Neuronal stem cell (in vitro differentiated cells): ENCODE results near the gene KHSRP.

ENCODE experiments used
- DNase-seq: peaks from one replicate; pipeline ENCODE4 v3.0.0-alpha.2; 2013; ENCODE audit warnings: low spot score
- H2AFZ ChIP-seq: one replicate; pipeline ENCODE4 v1.6.1; 2013; ENCODE audit warnings: mild to moderate bottlenecking, low read length, inconsistent platforms
- H2AK5ac ChIP-seq: 2 replicates; pipeline ENCODE4 v1.6.1; 2013; ENCODE audit warnings: low read depth, mild to moderate bottlenecking, inconsistent platforms, low read length, moderate library complexity, mixed read lengths
- H2BK120ac ChIP-seq: 2 replicates; pipeline ENCODE4 v1.6.1; 2013; ENCODE audit warnings: low read depth, mild to moderate bottlenecking, inconsistent platforms, low read length, moderate library complexity, mixed read lengths
- H2BK12ac ChIP-seq: one replicate; pipeline ENCODE4 v1.6.1; 2013; ENCODE audit warnings: low read length, inconsistent platforms
- H2BK15ac ChIP-seq: 2 replicates; pipeline ENCODE4 v1.6.1; 2013; ENCODE audit warnings: mild to moderate bottlenecking, low read length, inconsistent platforms, mixed read lengths
- H2BK5ac ChIP-seq: one replicate; pipeline ENCODE4 v1.6.1; 2013; ENCODE audit warnings: inconsistent platforms, mild to moderate bottlenecking, low read length, moderate library complexity
- H3K14ac ChIP-seq: one replicate; pipeline ENCODE4 v1.6.1; 2013; ENCODE audit warnings: low read length, inconsistent platforms
- H3K18ac ChIP-seq: 2 replicates; pipeline ENCODE4 v1.6.1; 2013; ENCODE audit warnings: low read length, inconsistent platforms
- H3K23ac ChIP-seq: 2 replicates; pipeline ENCODE4 v1.6.1; 2013; ENCODE audit warnings: low read depth, mild to moderate bottlenecking, mixed read lengths, low read length, inconsistent platforms; ENCODE audit not compliant: poor library complexity
- H3K27ac ChIP-seq: replicated peaks from 3 replicates; pipeline ENCODE4 v1.5.1; 2013; ENCODE audit warnings: low read length, inconsistent platforms
- H3K27me3 ChIP-seq, 3 experiments: 2 replicates each; pipeline ENCODE4 v1.6.1; 2013; ENCODE audit warnings: low read length in 3 of 3, mild to moderate bottlenecking in 2 of 3, inconsistent platforms in 1 of 3, low read depth in 1 of 3, mixed read lengths in 1 of 3, moderate library complexity in 1 of 3; ENCODE audit not compliant: control insufficient read depth in 3 of 3, insufficient read depth in 3 of 3
- H3K36me3 ChIP-seq, 2 donors: replicated peaks in 1 of 2; 2 replicates each; pipeline ENCODE4 v1.6.1; 2013; ENCODE audit warnings: low read length in 2 of 2; ENCODE audit not compliant: control insufficient read depth in 2 of 2, insufficient read depth in 2 of 2
- H3K4ac ChIP-seq: 2 replicates; pipeline ENCODE4 v1.6.1; 2013; ENCODE audit warnings: inconsistent platforms, mild to moderate bottlenecking, low read length, moderate library complexity
- H3K4me1 ChIP-seq, 2 donors: 1 replicate in 1 of 2; 2 replicates in 1 of 2; pipeline ENCODE4 v1.6.1; 2013; ENCODE audit warnings: low read length in 2 of 2, low read depth in 1 of 2; ENCODE audit not compliant: control insufficient read depth in 2 of 2, insufficient read depth in 1 of 2
- H3K4me2 ChIP-seq: one replicate; pipeline ENCODE4 v1.6.1; 2013; ENCODE audit warnings: mild to moderate bottlenecking, low read length, inconsistent platforms; ENCODE audit not compliant: insufficient read depth, poor library complexity, severe bottlenecking
- H3K4me3 ChIP-seq, 2 donors: 2 replicates each; pipeline ENCODE4 v1.5.1; 2013; ENCODE audit warnings: low read length in 2 of 2, mild to moderate bottlenecking in 2 of 2, inconsistent platforms in 1 of 2, moderate library complexity in 1 of 2
- H3K79me1 ChIP-seq: one replicate; pipeline ENCODE4 v1.6.1; 2013; ENCODE audit warnings: low read depth, mild to moderate bottlenecking, inconsistent platforms, low read length, moderate library complexity
- H3K9ac ChIP-seq: one replicate; pipeline ENCODE4 v1.6.1; 2013; ENCODE audit warnings: mild to moderate bottlenecking, low read depth, low read length, inconsistent platforms; ENCODE audit not compliant: poor library complexity
- H3K9me3 ChIP-seq, 2 donors: replicated peaks in 1 of 2; 2 replicates each; pipeline versions ENCODE3 to v1.6.1; 2013; ENCODE audit warnings: low read length in 2 of 2, mild to moderate bottlenecking in 2 of 2, inconsistent platforms in 1 of 2, low read depth in 1 of 2, mixed read lengths in 1 of 2, moderate library complexity in 1 of 2; ENCODE audit not compliant: control insufficient read depth in 2 of 2, insufficient read depth in 1 of 2
- H4K8ac ChIP-seq: one replicate; pipeline ENCODE4 v1.6.1; 2013; ENCODE audit warnings: low read depth, mild to moderate bottlenecking, inconsistent platforms, low read length, moderate library complexity
- H4K91ac ChIP-seq: one replicate; pipeline ENCODE4 v1.6.1; 2013; ENCODE audit warnings: low read length, low read depth, mild to moderate bottlenecking, inconsistent platforms; ENCODE audit not compliant: poor library complexity
- WGBS, 2 donors: extraction: QIAGEN DNeasy Blood & Tissue Kit; methylation state at CpG; one replicate each; pipeline ENCODE4 v1.1.7; 2013; ENCODE audit warnings: missing lambda C conversion rate in 2 of 2, mixed read lengths in 1 of 2; ENCODE audit not compliant: insufficient read length in 2 of 2, insufficient replicate concordance in 1 of 2; ENCODE audit errors: extremely low coverage in 2 of 2; 5-methylcytosine and 5-hydroxymethylcytosine counted together

KHSRP gene

GRCh38 chr19:6433663-6434062 lies 9.1 kb upstream of the KHSRP start, which contains the start of gene SLC25A41:
TSS of gene SLC25A41 (minus strand) at chr19:6433763. CDS start at chr19:6433693, 70 bp downstream.
- no peak within 1 kb of the TSS for H2BK15ac ChIP-seq
- H3K79me1 ChIP-seq, result no peaks in the 10 kb centered on the region
- no peak within 1 kb of the TSS for H3K9ac ChIP-seq
- no peak within 1 kb of the TSS for H2AK5ac ChIP-seq
- H2AFZ ChIP-seq, result no peak within 1 kb of the TSS
- H3K27ac ChIP-seq, result no peak within 1 kb of the TSS
- no peak within 1 kb of the TSS for H2BK12ac ChIP-seq
- H4K91ac ChIP-seq, result no peak within 1 kb of the TSS
- DNase-seq, result no peak
- peaks cover 0 to 5% (median 4%) of the 10 kb centered on the region in 3 experiments for H3K27me3 ChIP-seq
- no CpG with 5 or more reads among the region's 10 CpGs for WGBS, 2 donors
- H3K18ac ChIP-seq, result no peak within 1 kb of the TSS
- no peaks in the 10 kb centered on the region for H3K4me1 ChIP-seq
- no peak within 1 kb of the TSS for H3K4ac ChIP-seq
- H2BK120ac ChIP-seq, result no peak within 1 kb of the TSS
- H2BK5ac ChIP-seq, result no peak within 1 kb of the TSS
- no peak within 1 kb of the TSS for H4K8ac ChIP-seq
- no peak within 1 kb of the TSS for H3K14ac ChIP-seq
- H3K4me3 ChIP-seq, result no peak within 1 kb of the TSS
- no peaks in the 10 kb centered on the region for H3K9me3 ChIP-seq
- no peak within 1 kb of the TSS for H3K4me2 ChIP-seq
- no peaks in the 10 kb centered on the region for H3K36me3 ChIP-seq
- peak within 1 kb of the TSS; percentile 27 for H3K23ac ChIP-seq

- no peaks in the 10 kb centered on the region for H3K9me3 ChIP-seq
- H3K27ac ChIP-seq, result no peak overlapping the region
- no peak overlapping the region for H2BK12ac ChIP-seq
- H2BK5ac ChIP-seq, result no peak overlapping the region
- H3K27me3 ChIP-seq, result peaks cover 0 to 5% (median 4%) of the 10 kb centered on the region in 3 experiments
- no peak overlapping the region for H3K14ac ChIP-seq
- no peak overlapping the region for H4K91ac ChIP-seq
- H2AFZ ChIP-seq, result no peak overlapping the region
- H3K36me3 ChIP-seq, result no peaks in the 10 kb centered on the region
- no peaks in the 10 kb centered on the region for H3K4me1 ChIP-seq
- no peak overlapping the region for H3K4me3 ChIP-seq
- no peak for DNase-seq
- H3K18ac ChIP-seq, result no peak overlapping the region
- no CpG with 5 or more reads among the region's 11 CpGs for WGBS, 2 donors
- no peak overlapping the region for H2BK15ac ChIP-seq
- no peak overlapping the region for H3K4ac ChIP-seq
- H3K9ac ChIP-seq, result no peak overlapping the region
- no peak overlapping the region for H3K4me2 ChIP-seq
- H2AK5ac ChIP-seq, result no peak overlapping the region
- no peaks in the 10 kb centered on the region for H3K79me1 ChIP-seq
- H3K23ac ChIP-seq, result peak overlapping the region; percentile 27
- no peak overlapping the region for H4K8ac ChIP-seq
- H2BK120ac ChIP-seq, result no peak overlapping the region
Observed at GRCh38 chr19:6433165-6433564, 8.6 kb upstream of the KHSRP start.

DNA sequence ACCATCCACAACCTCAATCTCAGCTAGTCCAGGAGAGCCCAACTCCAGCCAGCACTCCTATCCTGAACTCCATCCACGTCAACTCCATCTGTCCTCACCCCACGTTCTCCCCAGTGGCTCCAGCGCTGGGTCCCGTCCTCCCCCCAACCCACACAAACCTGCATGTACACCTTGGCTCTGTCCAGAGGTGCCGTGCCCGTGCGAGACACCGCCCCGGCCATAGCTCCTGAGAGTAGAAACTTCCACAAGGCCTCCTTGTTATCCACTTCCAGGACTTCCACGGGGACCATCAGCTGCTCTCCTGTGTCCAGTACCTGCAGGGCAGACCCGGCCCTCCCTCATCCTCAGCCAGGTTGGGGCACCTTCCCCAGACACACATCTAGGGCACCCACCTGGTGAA lies 7.3 kb upstream of the KHSRP start:
- no CpG with 5 or more reads among the region's 11 CpGs for WGBS, 2 donors
- Histone ChIP-seq H3K18ac (no peak overlapping the region), H3K4me3 (no peak overlapping the region), H3K27ac (no peak overlapping the region), H3K4ac (no peak overlapping the region), H2AK5ac (peak overlapping the region; percentile 78), H2AFZ (no peak overlapping the region), H3K4me2 (no peak overlapping the region), H3K4me1 (no peaks in the 10 kb centered on the region), H2BK120ac (no peak overlapping the region), H4K8ac (peak overlapping the region; percentile 29), H3K23ac (peak overlapping the region; percentile 11), H3K9ac (no peak overlapping the region), H2BK12ac (peak overlapping the region; percentile 3), H3K9me3 (no peaks in the 10 kb centered on the region), H3K14ac (no peak overlapping the region), H4K91ac (no peak overlapping the region), H2BK5ac (no peak overlapping the region), H3K27me3 (peaks cover 0 to 5% (median 4%) of the 10 kb centered on the region in 3 experiments), H3K79me1 (no peaks in the 10 kb centered on the region), H3K36me3 (no peaks in the 10 kb centered on the region), H2BK15ac (no peak overlapping the region)
- no peak for DNase-seq

- Histone ChIP-seq H3K23ac (no peak overlapping the region), H3K18ac (no peak overlapping the region), H2BK15ac (no peak overlapping the region), H4K8ac (no peak overlapping the region), H3K14ac (no peak overlapping the region), H3K4ac (no peak overlapping the region), H3K79me1 (peaks cover 2% of the 10 kb centered on the region), H2AK5ac (peak overlapping the region; percentile 74), H3K27ac (no peak overlapping the region), H3K36me3 (peaks cover 0 to 1% of the 10 kb centered on the region in 2 donors), H2BK120ac (no peak overlapping the region), H2BK12ac (no peak overlapping the region), H3K9me3 (peaks cover 4 to 5% of the 10 kb centered on the region in 2 donors), H3K4me3 (no peak overlapping the region), H3K9ac (no peak overlapping the region), H2AFZ (peak overlapping the region; percentile 26), H3K4me1 (peaks cover 0 to 4% of the 10 kb centered on the region in 2 donors), H3K27me3 (peaks cover 0 to 5% (median 4%) of the 10 kb centered on the region in 3 experiments), H3K4me2 (no peak overlapping the region), H2BK5ac (no peak overlapping the region), H4K91ac (no peak overlapping the region)
- WGBS, 2 donors, result 93 to 100% methylated on average over 1 of the region's 20 CpGs
- DNase-seq, result no peak
Observed at GRCh38 chr19:6429419-6430221, 5.0 kb upstream of the KHSRP start.
